Subcutaneous abdominal adipose tissue (tissue), 5 donors: Measurements from ENCODE around the gene APOB.

Source experiments
- H3K27ac ChIP-seq: one replicate; pipeline ENCODE4 v1.7.0; 2013; ENCODE audit warnings: low read depth, mild to moderate bottlenecking, inconsistent platforms, low read length, moderate library complexity
- H3K27me3 ChIP-seq, 5 donors: one replicate each; pipeline ENCODE4 v1.7.0; 2013; ENCODE audit warnings: low read length in 5 of 5, inconsistent platforms in 1 of 5; ENCODE audit not compliant: control insufficient read depth in 5 of 5, insufficient read depth in 4 of 5
- H3K36me3 ChIP-seq, 5 donors: one replicate each; pipeline ENCODE4 v1.7.0; 2013; ENCODE audit warnings: low read length in 5 of 5; ENCODE audit not compliant: control insufficient read depth in 5 of 5, insufficient read depth in 5 of 5
- H3K4me1 ChIP-seq, 5 donors: one replicate each; pipeline ENCODE4 v1.7.0; 2013; ENCODE audit warnings: low read length in 5 of 5, mild to moderate bottlenecking in 3 of 5, moderate library complexity in 1 of 5; ENCODE audit not compliant: control insufficient read depth in 5 of 5, insufficient read depth in 5 of 5
- H3K4me3 ChIP-seq, 5 donors: one replicate each; pipeline ENCODE4 v1.7.0; 2013; ENCODE audit warnings: low read length in 5 of 5, low read depth in 1 of 5
- H3K9ac ChIP-seq, 5 donors: one replicate each; pipeline ENCODE4 v1.7.0; 2013; ENCODE audit warnings: low read length in 5 of 5, mild to moderate bottlenecking in 4 of 5, moderate library complexity in 3 of 5
- H3K9me3 ChIP-seq, 5 donors: one replicate each; pipeline ENCODE4 v1.7.0; 2013; ENCODE audit warnings: low read length in 5 of 5; ENCODE audit not compliant: control insufficient read depth in 5 of 5
- donor health status: healthy.
- donor health status: healthy.
- donor health status: healthy.
- donor health status: healthy.
- donor health status: healthy.

Gene APOB

DNA sequence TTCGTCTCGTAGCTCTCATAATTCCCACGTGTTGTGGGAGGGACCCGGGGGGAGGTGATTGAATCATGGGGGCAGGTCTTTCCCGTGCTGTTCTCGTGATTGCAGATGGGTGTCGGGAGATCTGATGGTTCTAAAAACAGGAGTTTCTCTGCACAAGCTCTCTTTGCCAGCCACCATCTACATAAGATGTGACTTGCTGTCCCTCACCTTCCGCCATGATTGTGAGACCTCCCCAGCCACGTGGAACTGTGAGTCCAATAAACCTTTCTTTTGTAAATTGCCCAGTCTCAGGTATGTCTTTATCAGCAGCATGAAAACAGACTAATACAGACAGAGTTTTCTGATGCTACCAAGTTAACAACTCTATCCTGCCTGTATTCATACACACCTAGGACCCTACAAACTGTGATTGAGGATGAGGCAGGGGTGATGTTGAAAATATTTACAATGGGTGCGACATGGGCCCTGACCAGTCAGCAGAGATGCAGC lies 3.9 kb downstream of the APOB start:
- Histone ChIP-seq H3K36me3 (peaks cover 0 to 12% (median 1%) of the 10 kb centered on the region in 5 donors), H3K27ac (no peak overlapping the region), H3K4me3 (no peak overlapping the region), H3K27me3 (peaks cover 0 to 5% (median 0%) of the 10 kb centered on the region in 5 donors), H3K4me1 (peaks cover 2 to 39% (median 25%) of the 10 kb centered on the region in 5 donors), H3K9ac (no peak overlapping the region), H3K9me3 (no peaks in the 10 kb centered on the region)

DNA sequence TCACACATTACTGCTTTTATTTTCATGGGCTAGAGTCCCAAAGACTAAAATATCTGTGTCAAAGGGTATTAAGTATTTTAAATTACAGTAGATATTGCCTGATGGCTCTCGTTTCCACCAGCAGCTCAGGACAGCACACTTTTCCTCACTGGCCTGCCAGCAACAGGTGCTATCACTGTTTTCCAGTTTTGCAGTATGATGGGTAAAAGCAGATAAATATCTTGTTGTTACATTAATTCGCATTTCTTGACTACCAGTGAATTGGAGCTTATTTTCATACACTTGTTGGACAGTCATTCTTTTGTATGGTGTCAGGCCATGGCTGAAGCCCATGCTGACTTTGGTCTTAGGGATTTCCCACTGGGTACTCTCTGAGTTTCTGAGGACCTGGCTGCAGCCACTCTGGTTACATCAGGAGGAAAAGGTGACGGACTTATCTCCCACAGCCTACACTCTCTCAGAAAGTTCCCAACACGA lies 4.8 kb downstream of the APOB start:
- no peak overlapping the region for H3K9ac ChIP-seq
- peaks cover 2 to 34% (median 23%) of the 10 kb centered on the region in 5 donors for H3K4me1 ChIP-seq
- peaks cover 0 to 5% (median 0%) of the 10 kb centered on the region in 5 donors for H3K27me3 ChIP-seq
- peaks cover 0 to 15% (median 6%) of the 10 kb centered on the region in 5 donors for H3K36me3 ChIP-seq
- no peaks in the 10 kb centered on the region for H3K9me3 ChIP-seq
- H3K27ac ChIP-seq: no peak overlapping the region
- no peak overlapping the region for H3K4me3 ChIP-seq

DNA sequence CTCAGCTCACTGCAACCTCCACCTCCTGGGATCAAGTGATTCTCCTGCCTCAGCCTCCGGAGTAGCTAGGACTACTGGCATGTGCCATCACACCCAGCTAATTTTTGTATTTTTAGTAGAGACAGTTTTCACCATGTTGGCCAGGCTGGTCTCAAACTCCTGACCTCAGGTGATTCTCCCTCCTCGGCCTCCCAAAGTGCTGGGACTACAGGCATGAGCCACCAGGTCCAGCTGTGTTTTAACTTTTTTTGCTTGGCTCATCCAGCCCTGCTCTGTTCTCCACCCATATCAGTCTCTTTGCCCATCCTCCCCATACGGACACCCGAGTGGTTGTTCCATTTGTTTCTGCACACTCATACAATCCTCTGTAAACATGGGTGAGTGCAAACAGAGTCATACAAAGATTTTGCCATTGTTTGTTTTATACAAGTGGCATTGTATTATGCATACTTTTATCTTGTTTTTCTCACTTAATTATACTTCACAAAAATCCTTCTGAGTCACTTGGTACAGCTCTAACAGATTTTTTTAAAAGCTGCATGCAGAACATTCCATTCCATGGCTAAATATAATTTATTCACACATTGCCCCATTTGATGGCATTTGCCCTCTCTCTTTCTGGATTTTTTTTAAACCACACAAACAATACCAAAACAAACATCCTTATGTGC lies 5.3 kb downstream of the APOB start:
- Histone ChIP-seq H3K27ac (no peak overlapping the region), H3K4me1 (peaks cover 2 to 30% (median 17%) of the 10 kb centered on the region in 5 donors), H3K9ac (no peak overlapping the region), H3K36me3 (peaks cover 0 to 15% (median 6%) of the 10 kb centered on the region in 5 donors), H3K4me3 (no peak overlapping the region), H3K9me3 (no peaks in the 10 kb centered on the region), H3K27me3 (peaks cover 0 to 5% (median 0%) of the 10 kb centered on the region in 5 donors)

DNA sequence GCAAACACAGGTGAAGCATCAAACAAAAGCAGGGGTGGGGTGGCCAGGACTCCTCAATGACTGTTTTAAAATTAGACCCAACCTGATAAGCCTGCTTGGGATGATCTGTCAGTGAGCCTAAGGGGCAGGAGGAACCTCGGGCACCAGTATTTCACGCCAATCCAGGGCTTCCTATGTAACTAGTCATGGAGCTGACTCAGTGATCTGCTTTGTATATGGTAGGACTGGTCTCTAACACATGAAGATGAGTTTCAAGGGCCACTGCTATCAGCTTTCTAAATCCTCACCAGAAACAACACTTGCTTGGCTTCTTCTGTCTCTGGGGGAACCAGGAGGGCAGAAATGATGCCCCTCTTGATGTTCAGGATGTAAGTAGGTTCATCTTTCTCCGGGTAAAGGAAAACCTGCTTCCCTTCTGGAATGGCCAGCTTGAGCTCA lies 6.2 kb downstream of the APOB start:
- Histone ChIP-seq H3K27ac (no peak overlapping the region), H3K27me3 (no peaks in the 10 kb centered on the region), H3K9ac (no peak overlapping the region), H3K4me1 (peaks cover 0 to 22% (median 10%) of the 10 kb centered on the region in 5 donors), H3K9me3 (no peaks in the 10 kb centered on the region), H3K36me3 (peaks cover 0 to 20% (median 9%) of the 10 kb centered on the region in 5 donors), H3K4me3 (no peak overlapping the region)

DNA sequence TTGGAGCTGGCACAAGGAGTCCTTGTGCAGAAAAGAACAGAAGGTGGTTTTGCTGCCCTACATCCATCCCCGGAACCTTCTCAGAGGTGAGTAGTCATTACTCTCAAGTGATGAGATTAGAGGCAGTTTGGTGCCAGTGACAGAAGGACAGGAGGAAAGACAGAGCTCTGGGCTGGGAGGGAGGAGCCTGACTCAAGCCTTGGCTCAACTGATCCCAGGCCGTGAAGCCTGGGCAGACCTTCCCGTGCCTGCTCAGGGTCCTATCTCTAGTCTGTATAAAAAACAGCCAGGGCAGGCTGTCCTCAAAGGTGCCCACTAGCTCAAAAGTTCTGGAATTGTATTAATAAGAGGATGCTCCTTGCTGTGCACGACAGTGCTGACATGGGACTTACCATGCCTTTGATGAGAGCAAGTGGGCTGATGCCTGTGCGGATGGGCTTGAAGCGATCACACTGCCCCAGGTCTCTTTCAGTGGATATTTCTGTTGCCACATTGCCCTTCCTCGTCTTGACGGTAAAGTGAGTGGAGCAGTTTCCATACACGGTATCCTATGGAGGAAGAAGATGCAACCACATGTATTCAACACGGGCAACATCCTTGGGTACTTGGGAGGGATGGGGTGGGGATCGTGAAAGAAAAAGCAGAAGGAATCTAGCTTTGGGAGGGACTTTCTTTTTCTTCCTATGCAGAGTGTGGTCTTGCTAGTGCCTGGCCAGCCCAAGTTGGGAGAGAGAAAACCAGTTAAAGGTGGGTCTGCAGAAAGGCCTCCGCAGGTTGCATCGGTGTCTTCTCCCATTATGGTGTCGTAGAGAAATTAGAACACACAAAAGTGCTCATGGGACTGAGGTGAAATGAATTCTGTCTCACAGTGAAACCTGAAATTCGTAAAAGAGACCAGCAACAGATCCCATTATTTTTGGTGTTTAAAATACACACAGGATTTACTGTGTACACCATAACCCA lies 6.9 kb downstream of the APOB start:
- Histone ChIP-seq H3K9me3 (no peaks in the 10 kb centered on the region), H3K36me3 (peaks cover 0 to 26% (median 9%) of the 10 kb centered on the region in 5 donors), H3K4me3 (no peak overlapping the region), H3K9ac (no peak overlapping the region), H3K4me1 (peaks cover 0 to 16% (median 10%) of the 10 kb centered on the region in 5 donors), H3K27me3 (no peaks in the 10 kb centered on the region), H3K27ac (no peak overlapping the region)

DNA sequence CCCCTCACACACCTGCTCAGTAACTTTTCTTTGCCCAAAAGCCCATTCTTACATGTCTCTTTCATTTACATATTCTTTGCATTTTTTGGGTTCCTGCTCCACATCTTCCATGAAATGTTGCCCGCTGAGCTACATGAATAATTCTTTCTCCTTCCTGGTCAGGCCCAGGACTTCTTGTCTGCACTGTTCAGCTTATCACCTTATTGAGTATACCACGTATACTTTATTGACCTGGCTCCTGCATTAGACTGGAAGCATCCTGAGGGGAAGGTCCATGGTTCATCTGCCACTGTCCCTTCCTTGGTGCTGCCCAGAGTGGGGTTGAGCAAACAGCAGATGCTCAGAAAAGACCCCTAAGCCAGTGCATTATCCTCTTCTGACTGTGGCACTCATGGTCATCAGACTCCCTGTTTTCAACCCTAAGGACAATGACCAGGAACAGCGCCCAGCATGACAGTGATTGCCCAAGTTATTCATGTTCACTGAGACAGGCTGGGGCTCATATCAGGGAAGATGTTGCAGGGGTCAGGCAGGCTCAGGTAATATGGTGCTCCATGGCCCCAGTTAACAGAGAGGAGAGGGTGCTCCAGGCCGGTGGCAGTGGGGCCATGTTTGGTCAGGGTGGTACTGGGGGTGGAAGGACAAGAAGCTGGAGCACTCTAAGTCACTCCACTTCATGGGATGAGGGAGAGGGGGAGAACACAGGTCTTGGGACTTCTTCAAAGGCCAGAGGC lies 7.7 kb downstream of the APOB start:
- H3K9ac ChIP-seq: no peak overlapping the region
- no peak overlapping the region for H3K4me3 ChIP-seq
- H3K27me3 ChIP-seq: no peaks in the 10 kb centered on the region
- H3K4me1 ChIP-seq: peaks cover 0 to 11% (median 10%) of the 10 kb centered on the region in 5 donors
- H3K27ac ChIP-seq: no peak overlapping the region
- no peaks in the 10 kb centered on the region for H3K9me3 ChIP-seq
- peaks cover 0 to 28% (median 9%) of the 10 kb centered on the region in 5 donors for H3K36me3 ChIP-seq

DNA sequence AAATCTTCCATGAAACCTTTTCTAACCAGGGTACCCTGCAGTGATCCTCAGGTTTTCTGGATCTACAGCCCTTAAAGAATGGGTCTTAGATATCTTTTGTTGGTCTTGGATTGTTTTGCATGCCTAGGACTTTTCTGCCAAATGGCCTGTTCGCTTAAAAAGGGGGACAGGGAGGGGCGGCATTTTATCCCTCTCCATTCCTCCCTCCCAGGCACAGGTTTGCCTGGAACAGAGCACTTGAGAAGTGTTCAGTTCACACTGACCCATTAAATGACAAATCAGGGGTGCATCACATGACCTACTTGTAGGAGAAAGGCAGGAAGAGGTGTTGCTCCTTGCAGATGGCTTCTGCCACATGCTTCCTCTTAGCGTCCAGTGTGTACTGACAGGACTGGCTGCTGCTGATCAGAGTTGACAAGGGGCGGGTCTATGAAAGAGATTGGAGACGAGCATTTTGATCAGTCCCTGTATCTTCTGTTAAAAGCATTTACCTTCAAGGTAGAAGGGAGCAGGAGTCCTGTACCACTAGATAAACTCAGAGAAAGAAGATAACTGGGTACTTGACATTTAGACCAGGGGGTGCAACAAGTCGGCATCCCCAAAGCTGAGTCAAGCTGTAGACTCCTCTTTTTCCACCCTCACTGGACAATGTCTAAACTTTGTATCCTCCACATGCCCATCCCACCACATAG lies 8.4 kb downstream of the APOB start:
- H3K9ac ChIP-seq: no peak overlapping the region
- H3K36me3 ChIP-seq: peaks cover 0 to 29% (median 12%) of the 10 kb centered on the region in 5 donors
- no peaks in the 10 kb centered on the region for H3K27me3 ChIP-seq
- H3K27ac ChIP-seq: no peak overlapping the region
- H3K4me1 ChIP-seq: peaks cover 0 to 11% (median 10%) of the 10 kb centered on the region in 5 donors
- no peak overlapping the region for H3K4me3 ChIP-seq
- H3K9me3 ChIP-seq: no peaks in the 10 kb centered on the region

DNA sequence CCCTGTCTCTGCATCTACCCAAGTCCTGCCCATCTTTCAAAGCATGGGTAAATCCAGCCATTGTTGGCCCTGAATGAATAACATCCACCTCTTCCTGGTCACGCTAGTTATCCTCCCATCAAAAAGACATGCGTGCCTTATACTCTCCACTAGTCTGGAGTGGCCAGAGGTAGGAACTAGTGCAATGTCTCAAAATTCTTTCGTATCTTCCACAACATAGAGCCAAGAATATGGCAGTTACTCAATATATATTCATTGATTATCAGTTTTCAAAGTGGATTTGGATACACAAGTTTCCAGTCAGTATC lies 8.9 kb downstream of the APOB start:
- Histone ChIP-seq H3K27me3 (no peaks in the 10 kb centered on the region), H3K27ac (no peak overlapping the region), H3K9ac (no peak overlapping the region), H3K4me3 (no peak overlapping the region), H3K9me3 (no peaks in the 10 kb centered on the region), H3K4me1 (peaks cover 0 to 11% (median 10%) of the 10 kb centered on the region in 5 donors), H3K36me3 (peaks cover 0 to 29% (median 12%) of the 10 kb centered on the region in 5 donors)
